CD4-positive, CD25-positive, alpha-beta regulatory T cell (primary cell): ENCODE data around the gene CACNA1B. TPM values are rescaled to one million over a fixed set of nuclear protein-coding genes. Genes with fewer than 3 reads are reported as not detected.
"Not testable (repeated sequence)": the region's sequence is repeated elsewhere in the genome, so short reads cannot be mapped to it uniquely, and the experiment has no call there.

Experiments used
- ATAC-seq, 2 donors: fragments of 150-1000 bp; cut with Tn5 transposase; one replicate each; pipeline ENCODE4 v1.10.0; 2021; ENCODE audit warnings: low read depth in 2 of 2, moderate number of reproducible peaks in 2 of 2, moderate library complexity in 1 of 2
- DNase-seq, 3 donors: peaks; one replicate each; pipeline versions ENCODE4 v3.0.0 to v3.0.0-alpha.2; 2012 to 2022; ENCODE audit warnings: mixed read lengths in 1 of 3
- H3K27ac ChIP-seq: one replicate; pipeline ENCODE4 v1.7.0; 2013; ENCODE audit warnings: mild to moderate bottlenecking, low read length; ENCODE audit not compliant: insufficient read depth, poor library complexity, severe bottlenecking
- H3K27me3 ChIP-seq: one replicate; pipeline ENCODE4 v1.7.0; 2013; ENCODE audit warnings: low read length; ENCODE audit not compliant: control insufficient read depth, insufficient read depth
- H3K36me3 ChIP-seq: one replicate; pipeline ENCODE4 v1.7.0; 2013; ENCODE audit warnings: mild to moderate bottlenecking, low read length, moderate library complexity; ENCODE audit not compliant: control insufficient read depth, insufficient read depth
- H3K4me1 ChIP-seq: 2 replicates; pipeline ENCODE4 v1.7.0; 2013; ENCODE audit warnings: mild to moderate bottlenecking, low read length; ENCODE audit not compliant: insufficient read depth, control insufficient read depth, poor library complexity, severe bottlenecking
- H3K4me3 ChIP-seq: one replicate; pipeline ENCODE4 v1.7.0; 2013; ENCODE audit warnings: low read depth, mild to moderate bottlenecking, low read length, moderate library complexity
- H3K9me3 ChIP-seq, 2 experiments: 1 replicate in 1 of 2; 2 replicates in 1 of 2; pipeline ENCODE4 v1.7.0; 2013; ENCODE audit warnings: low read length in 2 of 2, mild to moderate bottlenecking in 1 of 2, moderate library complexity in 1 of 2; ENCODE audit not compliant: control insufficient read depth in 2 of 2
- H3K27ac Mint-ChIP-seq, 3 donors: one replicate each; pipeline ENCODE4 v1.8.0; 2020 to 2022; ENCODE audit warnings: mild to moderate bottlenecking in 3 of 3, mixed read lengths in 3 of 3, moderate library complexity in 2 of 3
- H3K27me3 Mint-ChIP-seq: one replicate; pipeline ENCODE4 v1.8.0; 2022; ENCODE audit warnings: mild to moderate bottlenecking, mixed read lengths
- H3K36me3 Mint-ChIP-seq: one replicate; pipeline ENCODE4 v1.8.0; 2020; ENCODE audit warnings: mixed read lengths
- H3K4me1 Mint-ChIP-seq, 4 donors: one replicate each; pipeline ENCODE4 v1.8.0; 2020 to 2022; ENCODE audit warnings: mixed read lengths in 4 of 4, mild to moderate bottlenecking in 1 of 4
- H3K4me3 Mint-ChIP-seq, 4 donors: one replicate each; pipeline ENCODE4 v1.8.0; 2020 to 2022; ENCODE audit warnings: mild to moderate bottlenecking in 4 of 4, mixed read lengths in 4 of 4, moderate library complexity in 3 of 4
- H3K9me3 Mint-ChIP-seq, 7 donors: one replicate each; pipeline ENCODE4 v1.8.0; 2020 to 2022; ENCODE audit warnings: mixed read lengths in 7 of 7, mild to moderate bottlenecking in 3 of 7, moderate library complexity in 2 of 7
- polyA plus RNA-seq, 4 donors: library from polyadenylated mRNA; unstranded; fragments of 300-500 nt; fragmentation: Illumina TruSeq; gene quantifications; one replicate each; pipeline ENCODE4 v1.2.3, GENCODE V29; 2021
- total RNA-seq: library from RNA; stranded (reverse); gene quantifications from one replicate; pipeline ENCODE4 v1.2.3, GENCODE V29; 2022

CACNA1B gene
- total and polyA plus RNA-seq, 5 donors from 2014 or later: not detected

DNA sequence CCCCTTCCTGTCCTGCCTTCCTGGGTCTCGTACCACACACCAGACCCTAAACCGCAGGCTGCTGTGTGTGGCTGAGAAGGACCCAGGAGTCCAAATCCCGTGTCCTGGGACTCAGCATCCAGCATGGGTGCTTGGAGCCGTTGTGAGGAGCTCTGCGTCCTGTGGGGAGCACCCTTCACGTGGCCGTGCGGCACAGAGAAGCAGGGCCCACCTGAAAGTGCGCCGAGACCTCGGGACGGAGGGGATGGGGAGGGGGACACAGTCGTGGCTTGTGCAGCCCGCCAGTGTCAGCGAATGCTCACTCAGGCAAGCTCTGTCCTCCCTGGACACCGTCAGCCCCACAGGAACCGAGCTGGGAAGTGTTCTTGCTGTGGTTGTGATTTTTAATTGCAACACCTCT is 244.6 kb downstream of the CACNA1B start:
- Mint-ChIP-seq H3K9me3 (no peaks in the 10 kb centered on the region), H3K4me3 (no peak overlapping the region), H3K4me1 (peaks cover 0 to 6% (median 0%) of the 10 kb centered on the region in 4 donors), H3K36me3 (no peaks in the 10 kb centered on the region), H3K27ac (no peak overlapping the region), H3K27me3 (no peaks in the 10 kb centered on the region)
- no peaks in the 10 kb centered on the region for H3K36me3 ChIP-seq
- H3K9me3 ChIP-seq: no peaks in the 10 kb centered on the region
- no peak overlapping the region for H3K4me3 ChIP-seq
- no peaks in the 10 kb centered on the region for H3K27me3 ChIP-seq
- H3K4me1 ChIP-seq: no peaks in the 10 kb centered on the region
- DNase-seq: no peak
- no peak overlapping the region for H3K27ac ChIP-seq
- no peak for ATAC-seq

DNA sequence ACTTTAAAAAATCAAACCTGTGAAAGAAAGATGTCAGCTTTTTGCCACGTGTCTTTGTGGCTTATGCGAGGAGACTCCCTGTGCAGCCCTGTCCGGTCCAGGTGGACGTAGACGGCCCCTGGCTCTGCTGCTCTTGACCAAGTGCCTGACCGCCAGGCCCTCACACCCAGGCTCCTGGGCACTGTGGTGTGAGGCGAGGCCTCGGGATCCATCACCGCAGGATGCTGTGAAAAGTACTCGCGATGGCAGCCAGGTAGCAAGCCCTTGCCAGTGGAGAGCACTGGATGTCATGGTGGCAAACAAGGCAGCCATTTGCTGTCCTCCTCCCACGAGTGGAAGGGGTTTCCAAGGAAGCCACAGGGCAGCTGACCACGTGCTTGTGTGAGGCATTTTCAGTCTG is 245.1 kb downstream of the CACNA1B start:
- Mint-ChIP-seq H3K4me3 (no peak overlapping the region), H3K36me3 (no peaks in the 10 kb centered on the region), H3K4me1 (peaks cover 0 to 6% (median 0%) of the 10 kb centered on the region in 4 donors), H3K9me3 (no peaks in the 10 kb centered on the region), H3K27ac (no peak overlapping the region), H3K27me3 (no peaks in the 10 kb centered on the region)
- Histone ChIP-seq H3K4me1 (no peaks in the 10 kb centered on the region), H3K9me3 (no peaks in the 10 kb centered on the region), H3K27me3 (no peaks in the 10 kb centered on the region), H3K4me3 (no peak overlapping the region), H3K36me3 (no peaks in the 10 kb centered on the region), H3K27ac (no peak overlapping the region)
- DNase-seq (no peak), ATAC-seq (no peak)

DNA sequence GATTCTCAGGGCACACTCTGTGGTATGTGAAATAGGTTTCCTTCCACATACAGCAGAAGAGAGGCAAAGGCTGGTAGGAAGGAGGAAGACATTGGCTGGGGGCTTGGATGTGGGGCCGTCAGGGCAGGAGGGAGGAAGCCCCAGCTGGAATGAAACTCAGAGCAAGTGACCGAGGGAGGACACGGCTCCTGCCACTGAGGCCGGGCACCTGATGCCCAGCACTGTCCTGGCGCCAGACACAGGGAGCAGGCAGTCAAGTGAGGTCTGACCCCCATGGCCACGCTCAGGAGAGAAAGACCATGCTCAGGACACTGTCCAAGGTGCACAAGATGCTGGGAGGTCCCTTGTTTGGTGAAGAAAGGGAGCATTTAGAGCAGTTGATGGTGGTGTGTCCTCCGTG is 245.5 kb downstream of the CACNA1B start:
- Mint-ChIP-seq H3K9me3 (no peaks in the 10 kb centered on the region), H3K36me3 (no peaks in the 10 kb centered on the region), H3K27me3 (no peaks in the 10 kb centered on the region), H3K4me1 (peaks cover 0 to 6% (median 0%) of the 10 kb centered on the region in 4 donors), H3K4me3 (no peak overlapping the region), H3K27ac (peak overlapping the region in 1 of 3 donors; percentile 6)
- H3K27ac ChIP-seq: no peak overlapping the region
- H3K27me3 ChIP-seq: no peaks in the 10 kb centered on the region
- H3K4me3 ChIP-seq: no peak overlapping the region
- ATAC-seq (no peak), DNase-seq (no peak)
- H3K9me3 ChIP-seq: no peaks in the 10 kb centered on the region
- H3K36me3 ChIP-seq: no peaks in the 10 kb centered on the region
- no peaks in the 10 kb centered on the region for H3K4me1 ChIP-seq

DNA sequence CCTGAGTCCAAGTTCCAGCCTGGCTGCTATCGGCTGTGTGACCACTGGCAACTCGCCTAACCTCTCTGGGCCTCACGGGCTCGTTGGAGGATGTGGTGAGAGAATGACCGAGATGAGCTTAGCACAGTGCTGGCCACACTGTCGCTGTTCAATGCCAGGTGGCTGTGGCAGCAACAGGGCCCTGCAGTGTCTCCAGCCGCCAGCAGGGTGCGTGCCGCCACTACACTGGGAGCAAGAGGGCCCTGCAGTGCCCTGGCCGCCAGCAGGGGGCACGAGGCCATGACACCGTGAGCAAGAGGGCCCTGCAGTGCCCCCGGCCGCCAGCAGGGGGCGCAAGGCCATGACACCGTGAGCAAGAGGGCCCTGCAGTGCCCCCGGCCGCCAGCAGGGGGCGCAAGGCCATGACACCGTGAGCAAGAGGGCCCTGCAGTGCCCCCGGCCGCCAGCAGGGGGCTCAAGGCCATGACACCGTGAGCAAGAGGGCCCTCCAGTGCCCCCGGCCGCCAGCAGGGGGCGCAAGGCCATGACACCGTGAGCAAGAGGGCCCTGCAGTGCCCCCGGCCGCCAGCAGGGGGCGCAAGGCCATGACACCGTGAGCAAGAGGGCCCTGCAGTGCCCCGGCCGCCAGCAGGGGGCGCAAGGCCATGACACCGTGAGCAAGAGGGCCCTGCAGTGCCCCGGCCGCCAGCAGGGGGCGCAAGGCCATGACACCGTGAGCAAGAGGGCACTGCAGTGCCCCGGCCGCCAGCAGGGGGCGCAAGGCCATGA is 248.7 kb downstream of the CACNA1B start:
- ATAC-seq, H3K27ac Mint-ChIP-seq, H3K36me3 Mint-ChIP-seq, H3K4me1 Mint-ChIP-seq, H3K27me3 Mint-ChIP-seq, H3K9me3 Mint-ChIP-seq, H3K4me3 ChIP-seq, H3K27ac ChIP-seq, H3K4me1 ChIP-seq, H3K4me3 Mint-ChIP-seq, H3K9me3 ChIP-seq, H3K27me3 ChIP-seq, H3K36me3 ChIP-seq: not testable (repeated sequence)
- peak in 1 of 3 donors; percentile 19 for DNase-seq

DNA sequence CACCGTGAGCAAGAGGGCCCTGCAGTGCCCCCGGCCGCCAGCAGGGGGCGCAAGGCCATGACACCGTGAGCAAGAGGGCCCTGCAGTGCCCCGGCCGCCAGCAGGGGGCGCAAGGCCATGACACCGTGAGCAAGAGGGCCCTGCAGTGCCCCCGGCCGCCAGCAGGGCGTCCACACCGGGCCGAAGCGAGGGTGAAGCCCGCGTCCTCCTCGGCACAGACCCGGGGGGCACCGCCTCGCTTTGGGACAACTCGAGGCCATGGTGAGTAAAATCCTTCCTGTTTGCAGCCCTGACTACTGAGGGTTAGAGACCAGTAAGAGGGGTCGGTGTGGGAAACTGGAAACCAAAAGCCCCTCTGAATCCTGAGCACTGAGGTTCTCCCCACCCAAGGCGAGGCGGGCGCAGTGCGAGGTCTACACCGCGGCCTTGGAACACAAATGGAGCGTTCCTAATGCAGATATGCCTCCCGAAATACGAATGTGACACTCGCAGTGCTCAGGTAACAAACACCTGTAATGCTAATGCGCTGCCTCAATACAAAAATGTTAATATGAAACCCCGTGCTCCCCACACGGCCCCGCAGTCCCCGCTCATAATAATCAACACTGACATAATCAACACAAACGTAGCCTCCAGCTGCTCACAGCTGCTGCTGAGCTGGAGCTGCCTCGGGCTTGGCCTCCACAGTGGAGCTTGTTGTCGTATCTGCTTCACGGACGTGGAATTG is 249.4 kb downstream of the CACNA1B start:
- H3K27ac ChIP-seq, H3K9me3 Mint-ChIP-seq, H3K4me1 ChIP-seq, H3K9me3 ChIP-seq, H3K4me3 ChIP-seq, H3K27me3 ChIP-seq, H3K4me1 Mint-ChIP-seq, H3K27me3 Mint-ChIP-seq, H3K36me3 ChIP-seq, H3K36me3 Mint-ChIP-seq, ATAC-seq, H3K4me3 Mint-ChIP-seq: not testable (repeated sequence)
- peak overlapping the region in 1 of 3 donors; percentile 55 for H3K27ac Mint-ChIP-seq
- DNase-seq: peak in 1 of 3 donors; percentile 24

DNA sequence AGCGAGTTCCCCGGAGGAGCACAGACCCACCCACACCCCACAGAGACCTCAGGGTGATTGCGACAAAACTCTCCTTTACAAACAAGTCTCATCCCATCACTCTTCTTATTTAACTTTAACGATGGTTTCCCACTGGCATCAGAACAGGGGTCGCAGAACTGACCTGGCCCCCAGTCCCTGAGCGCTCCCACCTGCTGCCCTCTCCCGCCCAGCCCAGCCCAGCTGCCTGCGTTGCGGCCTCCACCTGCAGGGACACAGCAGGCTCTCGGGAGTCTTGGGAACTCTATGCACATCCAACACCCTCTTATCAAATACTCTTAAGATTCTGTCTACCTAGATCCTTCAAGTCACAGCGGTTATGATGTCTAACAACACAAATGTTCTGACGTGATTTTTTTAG is 250.4 kb downstream of the CACNA1B start:
- not testable (repeated sequence) for DNase-seq, H3K36me3 Mint-ChIP-seq, ATAC-seq, H3K4me3 ChIP-seq, H3K9me3 ChIP-seq, H3K27me3 Mint-ChIP-seq, H3K4me1 Mint-ChIP-seq, H3K27ac Mint-ChIP-seq, H3K4me1 ChIP-seq, H3K9me3 Mint-ChIP-seq, H3K36me3 ChIP-seq, H3K27me3 ChIP-seq, H3K4me3 Mint-ChIP-seq, H3K27ac ChIP-seq

DNA sequence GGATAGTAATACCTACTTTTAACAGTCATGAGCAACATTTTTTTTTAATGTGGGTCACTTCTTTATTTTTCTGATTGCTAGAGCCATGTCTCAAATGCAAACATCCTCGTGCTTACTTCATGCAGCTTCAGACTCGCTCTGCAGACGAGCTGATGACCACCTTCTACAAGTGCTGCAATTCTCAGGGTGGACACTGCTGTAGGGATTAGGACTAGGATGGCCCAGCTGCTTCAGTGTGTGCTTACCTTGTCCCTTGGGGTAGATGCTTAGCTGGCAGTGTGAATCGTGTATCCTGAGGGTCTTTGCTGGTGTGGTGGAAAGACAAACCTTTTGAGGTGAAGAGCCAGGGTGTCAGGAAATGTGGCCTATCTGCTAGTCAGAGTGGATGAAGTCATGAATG is 251.7 kb downstream of the CACNA1B start:
- DNase-seq, H3K4me1 ChIP-seq, H3K4me3 ChIP-seq, H3K27ac ChIP-seq, H3K4me3 Mint-ChIP-seq, H3K36me3 ChIP-seq, ATAC-seq, H3K9me3 ChIP-seq, H3K36me3 Mint-ChIP-seq, H3K9me3 Mint-ChIP-seq, H3K27ac Mint-ChIP-seq, H3K4me1 Mint-ChIP-seq, H3K27me3 Mint-ChIP-seq, H3K27me3 ChIP-seq: not testable (repeated sequence)
